ENCODE results near the gene JPH4.
A peak's percentile ranks its signal among the peaks of the same experiment; 100 is the strongest.
"Not testable (repeated sequence)": the region's sequence is repeated elsewhere in the genome, so short reads cannot be mapped to it uniquely, and the experiment has no call there.

The JPH4 gene

DNA sequence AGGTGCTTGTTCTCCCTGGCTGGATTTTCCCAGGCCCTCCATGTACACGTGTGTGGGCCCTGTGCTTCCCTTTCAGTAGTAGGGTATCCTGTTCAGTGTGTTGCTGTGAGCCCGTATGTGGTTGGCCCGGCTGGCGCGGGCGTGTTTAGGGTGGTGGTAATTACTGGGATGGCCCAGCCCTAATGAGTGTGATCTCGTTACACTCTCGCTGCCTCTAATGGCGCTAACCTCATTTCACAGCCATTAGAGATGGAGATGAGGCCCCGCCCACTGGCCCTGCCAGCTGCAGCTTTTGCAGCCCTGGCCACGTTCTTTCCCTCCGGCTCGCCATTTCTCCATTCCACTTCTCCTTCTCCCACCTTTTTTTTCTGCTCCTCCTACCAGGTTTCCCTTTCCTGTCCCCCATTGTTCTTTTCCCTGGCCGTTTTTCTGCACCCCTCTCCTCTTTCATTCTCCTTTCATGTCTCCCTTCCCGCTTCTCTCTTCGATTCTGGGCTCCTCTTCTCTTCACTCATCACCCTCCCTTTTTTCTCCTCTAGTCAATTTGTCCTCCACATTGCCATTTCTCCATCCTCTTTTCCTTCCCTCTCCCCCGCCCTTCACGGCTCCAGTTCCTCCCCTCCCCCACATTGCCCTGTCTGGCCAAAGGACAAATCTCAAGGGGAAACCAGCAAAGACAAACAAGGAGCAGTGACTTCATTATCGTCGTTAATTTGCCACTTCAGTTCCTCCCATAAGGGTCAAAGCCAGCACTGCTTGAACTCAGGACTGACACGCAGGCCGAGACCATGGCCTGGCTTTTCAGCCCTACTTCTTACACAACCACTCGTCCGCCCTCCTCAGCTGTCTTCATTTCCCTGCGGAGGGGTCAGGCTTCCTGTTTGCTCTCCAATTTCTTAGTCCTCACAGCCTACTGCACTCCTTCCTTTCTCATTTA is 33.8 kb downstream of the JPH4 start:
- peak; percentile 92 for DNase-seq

DNA sequence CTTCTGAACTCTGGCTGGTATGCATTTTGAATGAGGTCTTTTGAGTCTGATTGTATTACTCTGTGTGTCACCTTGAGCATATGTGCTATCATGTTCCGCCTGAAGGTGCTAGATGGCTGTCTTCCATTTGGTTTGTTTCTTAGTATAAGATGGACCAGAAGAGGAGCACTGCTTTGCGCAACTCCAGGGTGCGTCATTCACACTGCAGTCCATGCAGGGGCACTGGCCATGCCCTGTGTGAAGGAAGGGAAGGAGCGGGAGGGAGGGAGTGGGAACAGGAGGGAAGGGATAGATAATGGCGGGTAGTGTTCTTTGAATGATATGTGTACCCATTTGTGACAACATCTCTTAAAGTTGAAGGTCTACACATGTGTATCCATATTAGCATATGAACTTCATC is 35.2 kb downstream of the JPH4 start:
- no peak for DNase-seq

DNA sequence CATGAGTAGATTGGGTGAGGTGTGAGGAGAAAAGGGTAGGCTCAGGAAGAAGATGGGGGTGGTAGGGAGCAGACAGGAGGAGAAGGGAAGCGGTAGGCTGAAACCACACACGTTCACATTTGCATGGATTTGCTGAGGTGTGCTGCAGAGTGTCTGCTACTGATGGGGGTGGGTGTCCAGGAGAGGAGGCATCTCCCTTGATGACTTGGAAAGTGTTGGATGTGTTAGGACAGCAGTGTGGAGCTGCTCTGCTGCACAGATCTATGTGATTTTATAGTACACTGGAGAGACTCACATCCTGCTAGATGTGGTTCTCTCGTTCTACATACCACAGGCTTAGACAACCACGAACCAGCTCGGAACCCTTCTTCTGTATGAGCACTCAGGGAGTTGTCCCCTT is 36.3 kb downstream of the JPH4 start:
- DNase-seq: no peak

DNA sequence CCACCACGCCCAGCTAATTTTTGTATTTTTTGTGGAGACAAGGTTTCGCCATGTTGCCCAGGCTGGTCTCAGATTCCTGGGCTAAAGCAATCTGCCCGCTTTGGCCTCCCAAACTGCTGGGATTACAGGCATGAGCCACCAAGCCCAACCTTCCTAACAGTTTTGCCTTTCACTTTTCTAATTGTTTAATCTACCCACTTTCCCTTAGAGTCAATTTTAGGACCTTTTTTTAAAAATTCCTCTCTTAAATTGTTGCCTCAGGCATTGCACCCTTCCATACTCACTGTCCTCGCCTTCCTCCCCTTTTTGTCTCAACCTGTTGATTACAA is 38.5 kb downstream of the JPH4 start:
- DNase-seq: no peak

DNA sequence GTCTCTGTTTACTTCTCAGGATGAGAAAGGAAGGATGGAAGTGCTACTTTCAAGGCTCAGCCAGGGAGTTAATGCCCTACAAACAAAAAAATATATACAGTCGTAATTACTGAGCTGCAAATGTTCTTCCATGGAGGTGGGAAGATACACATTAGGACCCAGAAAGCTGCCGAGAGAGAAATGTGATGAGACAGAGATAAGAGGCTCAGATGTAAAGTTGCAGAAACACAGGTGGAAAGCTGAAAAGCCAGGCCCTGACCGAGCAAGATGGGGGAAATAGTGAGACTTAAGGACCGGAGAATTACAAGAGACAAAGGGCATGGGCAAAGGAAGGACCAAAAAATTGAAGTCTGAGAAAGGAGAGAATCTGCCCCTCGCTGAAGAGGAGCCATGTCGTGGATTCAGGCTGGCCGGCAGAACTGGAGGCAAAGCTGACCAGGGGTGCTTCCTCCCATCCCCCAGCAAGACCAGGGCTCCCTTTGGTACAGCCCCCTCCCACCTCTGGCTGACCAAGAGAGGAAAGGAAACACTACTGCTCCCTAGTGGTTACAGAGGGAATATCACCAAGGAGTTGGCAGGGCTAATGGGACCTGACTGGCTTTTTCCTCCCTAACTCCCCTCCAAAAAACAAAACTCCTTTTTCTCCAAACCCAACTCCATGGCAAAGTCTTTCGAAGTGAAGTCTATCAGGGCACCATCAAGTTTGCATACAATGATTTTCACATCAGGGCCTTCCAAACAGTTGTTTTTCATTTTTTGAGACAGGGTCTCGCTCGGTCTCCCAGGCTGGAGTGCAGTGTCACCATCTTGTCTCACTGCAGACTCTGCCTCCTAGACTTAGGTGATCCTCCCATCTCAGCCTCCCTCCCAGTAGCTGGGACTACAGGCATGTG is 39.1 kb downstream of the JPH4 start:
- peak; percentile 49 for DNase-seq

DNA sequence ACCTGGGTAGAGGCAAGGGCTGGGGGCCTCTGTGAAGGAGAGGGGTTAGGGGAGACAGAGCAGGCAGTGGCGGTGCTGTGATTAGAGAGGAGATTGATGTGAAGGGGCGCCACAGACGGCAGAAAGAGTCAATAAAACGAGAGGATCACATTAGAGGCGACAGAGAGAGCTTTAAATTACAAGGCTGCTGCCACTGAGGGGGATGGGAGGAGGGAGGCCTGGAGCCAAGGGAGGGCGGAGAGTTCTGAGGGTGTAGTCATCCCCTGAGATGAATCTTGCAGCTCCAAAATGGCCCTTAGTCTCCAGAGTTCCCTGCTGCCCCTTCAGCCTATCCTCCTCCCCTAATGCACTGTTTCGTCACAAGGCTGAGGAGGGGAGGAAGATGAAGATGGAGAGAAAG is 39.8 kb downstream of the JPH4 start:
- DNase-seq: peak; percentile 53

DNA sequence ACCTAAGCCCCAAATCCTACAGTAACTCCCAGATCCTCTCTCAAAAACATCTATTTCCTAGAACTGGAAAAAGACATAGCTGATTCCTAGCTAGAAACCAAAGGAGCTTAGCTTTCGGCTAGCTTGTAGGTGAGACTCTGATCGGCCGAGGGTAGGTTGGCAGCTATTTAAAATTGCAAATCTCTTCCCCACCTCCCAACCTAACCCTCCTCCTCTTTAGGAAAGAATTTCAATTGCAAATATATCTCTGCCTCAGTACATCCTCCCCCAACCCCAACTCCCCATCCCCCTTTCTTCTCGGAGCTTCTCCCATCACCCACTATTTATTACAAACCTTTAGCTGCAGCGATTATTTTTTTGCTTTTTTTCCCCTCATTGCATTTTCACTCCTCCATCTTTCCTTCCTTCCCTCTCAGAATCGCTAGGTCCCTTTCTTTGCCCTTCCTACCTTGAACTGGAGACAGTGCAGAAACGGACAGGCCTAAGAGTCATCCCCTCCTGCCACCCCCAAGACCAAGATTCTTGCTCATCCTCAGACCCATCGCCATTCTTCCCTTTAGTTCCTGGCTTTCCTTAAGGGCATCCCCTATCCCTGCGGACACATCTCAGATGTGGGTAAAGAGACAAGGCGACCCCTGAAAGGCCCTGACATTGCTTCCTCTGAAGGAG is 40.4 kb downstream of the JPH4 start:
- DNase-seq: no peak

DNA sequence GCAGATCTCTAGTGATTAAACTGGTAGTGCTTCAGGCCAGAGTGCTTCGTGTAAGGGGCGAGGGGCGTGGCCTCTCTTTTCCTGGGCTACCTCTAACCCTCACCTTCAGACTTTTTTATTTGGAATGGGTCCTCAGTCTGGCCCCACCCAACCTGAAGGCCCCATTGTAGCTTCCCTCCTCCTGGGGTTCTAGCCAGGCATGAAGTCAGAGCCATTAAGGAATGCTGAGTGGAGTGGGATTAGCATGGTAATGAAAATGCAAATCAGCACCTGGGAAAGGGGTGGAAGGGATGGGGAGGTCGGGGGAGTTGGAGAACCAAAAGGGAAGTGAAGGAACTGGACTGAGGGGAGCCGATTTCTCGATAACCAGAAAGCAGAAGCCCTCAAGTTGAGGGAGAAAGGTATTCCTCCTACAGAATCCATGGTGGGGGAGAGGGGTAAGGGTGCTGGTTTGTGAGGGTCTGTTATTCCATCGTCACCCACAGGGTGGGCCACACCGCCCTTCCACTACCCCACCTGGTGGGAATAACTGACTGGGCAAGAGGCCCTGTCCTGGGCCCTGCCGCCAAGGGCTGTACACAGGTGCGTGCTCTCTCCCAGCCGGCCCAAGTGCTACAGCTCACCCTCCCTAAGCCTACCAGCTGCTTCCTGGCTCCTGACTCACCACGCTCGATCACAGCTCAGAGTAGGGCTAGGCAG is 41.1 kb downstream of the JPH4 start:
- peak; percentile 17 for DNase-seq

DNA sequence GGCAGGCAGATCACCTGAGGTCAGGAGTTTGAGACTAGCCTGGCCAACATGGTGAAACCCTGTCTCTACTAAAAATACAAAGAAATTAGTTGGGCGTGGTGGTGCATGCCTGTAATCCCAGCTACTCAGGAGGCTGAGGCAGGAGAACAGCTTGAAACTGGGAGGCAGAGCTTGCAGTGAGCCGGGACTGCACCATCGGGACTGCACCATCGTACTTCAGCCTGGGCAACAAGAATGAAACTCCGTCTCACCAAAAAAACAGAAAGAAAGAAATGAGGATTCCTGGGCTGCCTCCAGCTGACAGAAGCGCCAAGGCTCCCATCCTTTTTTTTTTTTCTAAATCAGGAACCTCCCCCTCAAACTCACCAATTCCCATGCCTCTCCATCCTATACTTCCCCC is 41.7 kb downstream of the JPH4 start:
- not testable (repeated sequence) for DNase-seq

DNA sequence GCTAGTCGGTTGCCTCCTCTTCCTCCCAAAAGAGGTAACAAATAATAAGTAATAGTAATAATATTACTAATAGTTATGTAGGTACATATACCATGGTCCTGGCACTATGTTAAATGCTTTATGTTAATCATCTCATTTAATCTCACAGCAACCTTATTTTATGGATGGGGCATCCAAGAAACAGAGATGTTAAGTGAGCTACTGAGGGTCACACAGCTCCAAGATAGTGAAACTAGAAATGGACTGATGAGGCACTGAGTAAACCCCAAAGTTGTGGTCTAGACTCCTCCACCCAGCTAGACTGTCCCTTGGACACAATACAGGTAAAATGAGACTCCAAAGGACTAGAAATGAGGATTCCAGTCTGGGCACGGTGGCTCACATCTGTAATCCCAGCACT is 42.1 kb downstream of the JPH4 start:
- DNase-seq: no peak

DNA sequence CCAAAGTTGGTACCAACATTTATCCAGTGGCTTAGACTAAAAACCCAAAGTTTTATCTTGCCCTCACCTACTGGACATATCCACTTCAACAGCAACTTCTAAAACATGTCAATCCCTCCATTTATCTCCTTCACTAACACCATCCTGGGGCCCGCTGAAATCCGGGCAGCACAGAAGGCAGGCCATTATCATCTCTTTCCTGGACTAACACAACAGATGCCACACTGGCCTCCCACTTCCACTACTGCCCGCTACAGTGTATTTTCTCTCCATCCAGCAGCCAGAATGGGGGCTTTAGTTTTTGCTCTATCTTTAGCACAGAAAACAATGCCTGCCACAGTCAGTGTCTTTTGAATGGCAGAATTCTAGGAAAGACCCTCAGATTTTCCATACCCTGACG is 42.6 kb downstream of the JPH4 start:
- DNase-seq: no peak

DNA sequence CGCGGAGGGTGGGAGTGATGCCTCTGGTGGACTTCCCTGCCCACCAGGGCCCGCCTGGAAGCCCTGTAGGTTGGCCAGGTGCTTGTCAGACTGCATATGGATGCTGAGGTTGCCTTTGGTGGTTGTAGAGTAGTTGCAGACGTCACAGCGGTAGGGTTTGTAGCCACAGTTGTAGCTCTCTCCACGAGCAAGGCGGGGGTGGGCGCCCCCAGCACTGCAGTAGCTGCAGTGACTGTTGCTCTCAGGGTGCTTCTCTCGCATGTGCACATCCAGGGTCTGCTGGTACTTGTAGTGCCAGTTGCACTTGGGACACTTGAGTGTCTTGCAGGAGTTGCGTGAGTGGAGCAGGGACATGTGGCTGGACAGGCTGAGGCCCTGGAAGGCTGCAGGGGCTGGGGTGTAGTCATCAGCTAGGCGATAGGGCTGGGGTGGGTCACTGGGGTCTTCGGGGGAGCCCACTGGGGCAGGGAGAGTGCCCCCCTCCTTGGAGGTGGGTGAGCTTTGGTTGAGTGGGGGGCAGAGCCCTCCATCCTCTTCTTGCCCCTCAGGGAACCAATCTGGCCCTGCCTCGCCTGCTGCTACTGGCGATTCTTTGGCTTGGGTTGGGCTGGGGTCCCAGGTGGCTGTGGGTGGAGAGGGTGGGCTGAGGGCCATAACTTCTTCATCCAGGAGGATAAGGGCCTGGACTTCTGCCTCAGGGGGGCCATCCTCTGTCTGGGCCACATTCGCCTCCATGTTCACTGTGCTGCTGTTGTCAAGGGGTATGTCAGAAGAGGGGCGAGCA is 44.7 kb downstream of the JPH4 start:
- DNase-seq: no peak

DNA sequence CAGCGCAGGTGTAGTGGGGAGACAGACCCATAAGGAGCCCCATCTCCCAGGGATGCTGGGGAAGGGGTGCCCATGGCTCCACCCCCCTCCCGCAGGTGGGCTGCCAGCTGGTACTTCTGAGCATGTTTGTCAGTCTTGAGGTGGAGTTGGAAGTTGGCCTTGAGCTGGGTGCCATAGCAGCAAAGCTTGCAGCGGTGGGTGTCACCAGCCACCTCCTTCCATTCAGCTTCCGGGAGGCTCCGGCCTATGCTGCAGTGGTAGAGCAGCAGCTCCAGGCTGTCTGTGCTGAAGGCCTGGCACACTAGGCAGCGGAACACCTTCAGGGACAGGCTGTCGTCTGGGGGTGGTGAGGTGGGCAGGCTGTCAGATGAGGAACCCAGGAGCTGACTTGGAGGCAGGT is 45.9 kb downstream of the JPH4 start:
- DNase-seq: no peak

DNA sequence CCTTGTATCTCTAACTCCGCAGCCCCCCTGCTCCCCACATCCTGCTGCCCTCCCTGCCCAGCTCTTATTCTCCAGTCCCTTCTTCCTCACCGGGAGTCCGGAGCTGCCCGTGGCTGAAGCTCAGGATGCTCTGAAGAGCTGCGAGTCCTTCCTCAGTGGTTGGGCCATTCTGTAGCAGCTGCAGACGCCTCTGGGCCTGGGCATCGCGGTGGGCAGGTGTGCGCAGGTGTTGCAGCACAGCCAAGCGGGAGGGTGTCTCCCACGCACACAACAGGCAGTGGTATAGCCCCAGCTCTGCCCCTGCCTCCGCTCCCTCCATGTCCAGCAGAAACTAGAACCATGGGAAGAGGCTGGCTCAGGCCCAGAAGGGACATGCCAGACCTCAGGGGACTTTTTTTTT is 47.2 kb downstream of the JPH4 start:
- no peak for DNase-seq

DNA sequence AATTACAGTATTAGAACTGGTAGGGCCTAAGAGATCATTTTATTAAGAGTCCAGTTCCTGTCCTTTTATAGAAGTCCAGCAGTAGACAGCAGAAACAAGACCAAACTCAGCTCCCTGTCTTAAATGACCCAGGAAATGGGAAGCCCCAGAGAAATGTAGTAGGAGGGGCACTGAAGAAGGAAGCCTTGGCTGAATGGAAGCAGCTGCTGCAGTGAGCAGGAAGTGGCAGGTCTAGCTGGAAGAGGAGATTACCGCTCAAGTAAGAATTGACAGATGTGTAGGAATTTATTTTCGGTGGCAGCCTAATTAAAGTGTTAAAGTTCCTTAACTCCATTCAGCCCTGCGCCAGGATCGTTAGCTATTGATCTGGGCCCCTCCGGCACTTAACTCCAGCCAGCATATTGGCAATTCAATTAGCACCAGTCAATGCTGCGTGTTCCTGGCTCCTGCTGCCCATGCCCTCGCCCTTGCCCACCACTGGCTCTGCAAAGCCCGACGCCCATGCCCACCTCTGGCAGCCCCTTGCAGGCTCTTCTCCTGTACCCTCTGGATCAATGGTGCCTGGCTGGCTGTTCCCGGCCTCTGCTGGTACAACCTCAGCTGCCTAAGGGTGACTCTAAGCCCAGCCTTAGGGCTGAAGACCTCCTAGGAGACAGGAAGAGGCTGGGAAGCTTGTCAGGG is 48.1 kb downstream of the JPH4 start:
- DNase-seq: no peak

DNA sequence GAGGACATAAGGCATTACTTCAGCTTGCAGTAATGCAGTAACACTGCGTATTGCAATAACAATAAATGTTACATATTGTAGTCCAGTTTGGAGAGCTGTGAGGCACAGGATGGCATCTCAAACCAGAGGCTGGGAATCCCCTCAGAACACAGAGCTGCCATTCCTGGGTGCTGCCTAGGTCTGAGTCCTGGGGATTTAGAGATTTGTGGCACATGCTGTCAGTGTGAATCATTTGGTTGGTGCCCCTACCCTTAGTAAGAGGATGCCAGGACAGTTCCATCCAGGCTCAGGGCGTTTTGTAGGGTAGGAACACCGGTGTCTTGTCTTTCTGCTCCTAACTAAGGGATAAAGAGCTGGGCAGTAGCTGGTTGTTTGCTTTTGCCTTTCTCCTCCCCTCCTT is 49.6 kb downstream of the JPH4 start:
- no peak for DNase-seq

DNA sequence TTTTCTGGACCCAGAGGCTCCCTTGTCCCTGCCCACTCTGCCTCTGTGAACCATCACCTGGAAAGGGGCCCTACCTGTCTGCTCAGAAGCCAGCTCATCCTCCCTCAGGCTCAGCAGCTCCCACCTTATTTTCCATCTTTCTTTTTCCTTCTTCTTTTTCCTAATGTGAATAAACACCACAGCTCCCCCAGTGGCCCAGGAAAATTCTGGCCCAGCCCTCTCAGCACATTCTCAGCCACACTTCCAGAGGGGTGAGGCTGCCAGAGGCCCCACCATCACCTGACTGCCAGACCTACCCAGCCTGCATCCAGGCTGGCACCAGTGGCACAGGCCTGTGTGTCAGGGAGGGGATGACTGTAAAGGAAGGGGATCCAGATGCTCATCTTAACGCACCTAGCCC is 50.0 kb downstream of the JPH4 start:
- no peak for DNase-seq

DNA sequence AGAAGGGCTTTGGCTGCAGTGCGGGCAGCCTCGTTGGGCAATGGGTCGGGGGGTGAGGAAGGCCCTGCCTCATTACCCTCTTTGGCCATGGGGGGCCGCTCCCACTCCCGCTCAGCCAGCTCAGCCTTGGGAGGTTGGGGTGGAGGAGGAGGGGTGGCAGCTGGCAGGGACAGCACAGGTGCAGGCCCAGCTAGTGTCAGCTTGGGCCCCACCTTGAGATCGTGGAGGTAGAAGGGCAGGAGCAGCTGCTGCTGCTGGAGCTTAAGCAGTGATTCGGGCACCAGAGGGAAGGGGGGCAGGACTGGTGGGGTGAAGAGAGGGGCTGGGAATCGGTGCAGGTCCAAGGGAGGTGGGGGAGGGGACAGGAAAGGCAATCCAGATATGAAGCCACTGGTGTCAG is 53.0 kb downstream of the JPH4 start:
- peak; percentile 78 for DNase-seq

DNA sequence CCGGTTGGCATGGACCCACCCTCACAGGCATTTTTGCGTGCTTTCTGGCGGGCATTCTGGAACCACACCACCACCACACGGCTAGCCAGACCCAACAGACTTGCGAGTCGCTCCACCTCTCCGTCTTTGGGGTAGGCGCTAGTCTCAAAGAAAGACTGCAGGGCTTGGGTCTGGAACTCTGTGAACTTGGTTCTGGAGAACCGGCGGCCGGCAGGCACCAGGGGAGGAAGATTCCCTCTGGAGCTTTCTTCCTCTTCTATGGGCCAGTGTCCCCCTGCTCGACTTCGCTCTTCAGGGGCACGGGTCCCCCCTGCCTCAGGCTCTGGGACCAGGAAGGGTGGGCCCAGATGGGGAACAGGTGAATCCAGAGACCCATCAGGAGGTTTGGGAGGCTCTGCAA is 53.6 kb downstream of the JPH4 start:
- no peak for DNase-seq

DNA sequence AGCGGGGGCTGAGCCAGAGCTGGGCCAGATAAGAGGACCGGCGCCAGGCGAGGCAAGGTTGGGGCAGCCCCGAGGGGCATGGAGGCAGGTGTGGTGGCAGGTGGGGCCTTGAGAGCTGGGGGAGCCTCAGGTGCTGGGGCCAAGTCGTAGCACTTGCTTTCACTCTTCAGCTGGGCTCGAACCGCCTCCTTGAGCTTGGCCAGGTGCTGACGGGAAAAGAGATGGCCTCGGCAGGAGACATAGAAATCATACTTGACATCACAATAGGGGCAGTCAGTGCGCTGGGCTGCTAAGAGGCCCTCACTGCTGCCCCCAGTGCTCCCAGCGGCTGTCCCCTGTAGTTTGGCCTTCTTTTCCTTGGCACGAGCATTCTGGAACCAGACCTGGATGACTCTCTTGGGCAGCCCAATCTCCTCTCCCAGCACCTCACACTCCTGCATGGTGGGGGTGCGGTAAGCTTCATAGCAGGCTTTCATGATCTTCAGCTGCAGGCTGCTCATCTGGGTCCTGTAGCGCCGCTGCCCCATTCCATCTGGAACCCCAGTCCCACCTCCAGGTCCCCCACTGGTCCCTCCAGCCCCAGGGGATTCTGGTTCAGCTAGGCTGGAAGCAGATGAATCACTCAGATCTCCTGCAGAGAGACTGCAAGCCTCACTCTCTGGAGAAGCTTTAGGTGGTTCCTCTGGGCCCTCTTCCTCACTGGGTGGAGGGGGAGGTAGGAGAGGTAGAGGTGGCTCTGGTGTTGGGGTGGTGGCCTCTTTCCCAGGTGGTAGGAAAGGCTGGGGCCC is 55.2 kb downstream of the JPH4 start:
- DNase-seq: no peak

Data from NCI-H2171 treated with DMSO at 0.1 percent for 48 hours (cell line).